ENCODE data around the gene PQBP1.
A peak's percentile ranks its signal among the peaks of the same experiment; 100 is the strongest.

Gene PQBP1

GRCh38 chrX:48897157-48897624 lies 539 bp upstream of the PQBP1 start:
- H3K27ac ChIP-seq = peak overlapping the region; percentile 95
- TF ChIP-seq, protein P1, sequence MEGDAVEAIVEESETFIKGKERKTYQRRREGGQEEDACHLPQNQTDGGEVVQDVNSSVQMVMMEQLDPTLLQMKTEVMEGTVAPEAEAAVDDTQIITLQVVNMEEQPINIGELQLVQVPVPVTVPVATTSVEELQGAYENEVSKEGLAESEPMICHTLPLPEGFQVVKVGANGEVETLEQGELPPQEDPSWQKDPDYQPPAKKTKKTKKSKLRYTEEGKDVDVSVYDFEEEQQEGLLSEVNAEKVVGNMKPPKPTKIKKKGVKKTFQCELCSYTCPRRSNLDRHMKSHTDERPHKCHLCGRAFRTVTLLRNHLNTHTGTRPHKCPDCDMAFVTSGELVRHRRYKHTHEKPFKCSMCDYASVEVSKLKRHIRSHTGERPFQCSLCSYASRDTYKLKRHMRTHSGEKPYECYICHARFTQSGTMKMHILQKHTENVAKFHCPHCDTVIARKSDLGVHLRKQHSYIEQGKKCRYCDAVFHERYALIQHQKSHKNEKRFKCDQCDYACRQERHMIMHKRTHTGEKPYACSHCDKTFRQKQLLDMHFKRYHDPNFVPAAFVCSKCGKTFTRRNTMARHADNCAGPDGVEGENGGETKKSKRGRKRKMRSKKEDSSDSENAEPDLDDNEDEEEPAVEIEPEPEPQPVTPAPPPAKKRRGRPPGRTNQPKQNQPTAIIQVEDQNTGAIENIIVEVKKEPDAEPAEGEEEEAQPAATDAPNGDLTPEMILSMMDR (IDR thresholded peaks at IDR 0.05) = no peak
- no peaks in the 10 kb centered on the region for H3K27me3 ChIP-seq
- H3K4me3 ChIP-seq (ENCODE audit: low read depth in 1 of 2, low read length in 1 of 2) = peak overlapping the region; percentile 67 to 81
- H3K36me3 ChIP-seq = peaks cover 5% of the 10 kb centered on the region
- H3K4me1 ChIP-seq (ENCODE audit: control insufficient read depth in 1 of 2, insufficient read depth in 1 of 2, low read depth in 1 of 2, low read length in 1 of 2) = peaks cover 11 to 19% of the 10 kb centered on the region in 2 experiments
- H3K9me3 ChIP-seq = no peaks in the 10 kb centered on the region

DNA sequence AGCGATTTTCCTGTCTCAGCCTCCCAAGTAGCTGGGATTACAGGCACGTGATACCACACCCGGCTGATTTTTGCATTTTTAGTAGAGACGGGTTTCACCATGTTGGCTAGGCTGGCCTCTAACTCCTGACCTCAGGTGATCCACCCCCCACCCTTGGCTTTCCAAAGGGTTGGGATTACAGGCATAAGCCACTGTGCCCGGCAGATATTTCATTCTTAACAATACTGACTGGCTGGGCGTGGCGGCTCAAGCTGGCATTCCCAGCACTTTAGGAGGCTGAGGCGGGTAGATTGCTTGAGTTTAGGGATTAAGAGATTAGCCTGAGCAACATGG lies 1.3 kb downstream of the PQBP1 start:
- H3K9me3 ChIP-seq = no peaks in the 10 kb centered on the region
- TF ChIP-seq, protein P1 (IDR thresholded peaks at IDR 0.05) = no peak
- no peak overlapping the region for H3K4me3 ChIP-seq (ENCODE audit: low read depth in 1 of 2, low read length in 1 of 2)
- peaks cover 10 to 19% of the 10 kb centered on the region in 2 experiments for H3K4me1 ChIP-seq (ENCODE audit: control insufficient read depth in 1 of 2, insufficient read depth in 1 of 2, low read depth in 1 of 2, low read length in 1 of 2)
- no peaks in the 10 kb centered on the region for H3K27me3 ChIP-seq
- H3K36me3 ChIP-seq = peaks cover 20% of the 10 kb centered on the region
- peak overlapping the region; percentile 95 for H3K27ac ChIP-seq

- TF ChIP-seq, protein P1 (IDR thresholded peaks at IDR 0.05) = no peak
- Histone ChIP-seq H3K9me3 (no peaks in the 10 kb centered on the region), H3K36me3 (peaks cover 36% of the 10 kb centered on the region), H3K4me3 (ENCODE audit: low read depth in 1 of 2, low read length in 1 of 2) (no peak overlapping the region), H3K4me1 (ENCODE audit: control insufficient read depth in 1 of 2, insufficient read depth in 1 of 2, low read depth in 1 of 2, low read length in 1 of 2) (peaks cover 10 to 19% of the 10 kb centered on the region in 2 experiments), H3K27me3 (no peaks in the 10 kb centered on the region), H3K27ac (no peak overlapping the region)
These were observed 3.3 kb downstream of the PQBP1 start for GRCh38 chrX:48901069-48901468.

- no peaks in the 10 kb centered on the region for H3K9me3 ChIP-seq
- H3K27ac ChIP-seq = no peak overlapping the region
- peaks cover 42% of the 10 kb centered on the region for H3K36me3 ChIP-seq
- H3K4me3 ChIP-seq (ENCODE audit: low read depth in 1 of 2, low read length in 1 of 2) = no peak overlapping the region
- peaks cover 4 to 11% of the 10 kb centered on the region in 2 experiments for H3K4me1 ChIP-seq (ENCODE audit: control insufficient read depth in 1 of 2, insufficient read depth in 1 of 2, low read depth in 1 of 2, low read length in 1 of 2)
- TF ChIP-seq, protein P1 (IDR thresholded peaks at IDR 0.05) = no peak
- H3K27me3 ChIP-seq = no peaks in the 10 kb centered on the region
These were observed 4.4 kb downstream of the PQBP1 start for GRCh38 chrX:48902135-48902534.

DNA sequence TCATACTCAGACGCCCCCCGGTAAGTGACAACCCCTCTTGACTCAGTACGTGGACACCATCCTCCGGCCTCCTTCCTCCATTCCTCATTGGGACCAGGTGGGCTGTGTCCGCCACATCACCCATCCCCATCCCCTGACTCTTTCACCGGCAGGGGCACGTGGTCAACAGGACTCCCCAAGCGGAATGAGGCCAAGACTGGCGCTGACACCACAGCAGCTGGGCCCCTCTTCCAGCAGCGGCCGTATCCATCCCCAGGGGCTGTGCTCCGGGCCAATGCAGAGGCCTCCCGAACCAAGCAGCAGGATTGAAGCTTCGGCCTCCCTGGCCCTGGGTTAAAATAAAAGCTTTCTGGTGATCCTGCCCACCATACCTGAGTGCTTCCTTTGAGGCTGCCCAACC lies 5.0 kb downstream of the PQBP1 start:
- no peaks in the 10 kb centered on the region for H3K27me3 ChIP-seq
- H3K9me3 ChIP-seq = no peaks in the 10 kb centered on the region
- TF ChIP-seq, protein P1 (IDR thresholded peaks at IDR 0.05) = no peak
- no peak overlapping the region for H3K4me3 ChIP-seq (ENCODE audit: low read depth in 1 of 2, low read length in 1 of 2)
- no peak overlapping the region for H3K27ac ChIP-seq
- peaks cover 4 to 11% of the 10 kb centered on the region in 2 experiments for H3K4me1 ChIP-seq (ENCODE audit: control insufficient read depth in 1 of 2, insufficient read depth in 1 of 2, low read depth in 1 of 2, low read length in 1 of 2)
- H3K36me3 ChIP-seq = peaks cover 42% of the 10 kb centered on the region

DNA sequence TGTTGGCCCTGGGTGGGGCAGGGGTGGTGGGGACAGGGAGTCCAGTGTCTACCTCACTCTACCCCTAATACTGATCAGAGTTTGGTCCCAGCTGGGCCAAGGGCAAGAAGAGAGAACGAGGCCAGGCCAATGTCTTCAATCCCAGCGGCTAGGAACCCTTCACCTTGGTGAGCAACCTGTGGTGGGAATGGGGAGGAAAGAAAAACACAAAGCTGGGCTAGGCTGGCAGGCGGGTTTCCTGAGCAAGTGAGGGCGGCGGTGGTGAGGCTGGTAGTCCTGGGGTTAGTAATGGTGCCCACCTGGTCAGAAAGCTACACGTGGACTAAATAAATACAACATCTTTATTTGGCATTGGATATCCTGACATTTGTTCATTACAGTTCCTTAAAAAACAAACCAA lies 5.6 kb downstream of the PQBP1 start:
- H3K4me3 ChIP-seq (ENCODE audit: low read depth in 1 of 2, low read length in 1 of 2) = no peak overlapping the region
- H3K9me3 ChIP-seq = no peaks in the 10 kb centered on the region
- H3K36me3 ChIP-seq = peaks cover 42% of the 10 kb centered on the region
- no peak overlapping the region for H3K27ac ChIP-seq
- TF ChIP-seq, protein P1 (IDR thresholded peaks at IDR 0.05) = no peak
- no peaks in the 10 kb centered on the region for H3K27me3 ChIP-seq
- peaks cover 8 to 11% of the 10 kb centered on the region in 2 experiments for H3K4me1 ChIP-seq (ENCODE audit: control insufficient read depth in 1 of 2, insufficient read depth in 1 of 2, low read depth in 1 of 2, low read length in 1 of 2)
